Stimulated activated CD8-positive, alpha-beta memory T cell treated with anti-CD3 and anti-CD28 coated beads, Interleukin-12 subunit alpha, Interleukin-12 subunit beta, amount 100 ng/mL, for 24 hours (primary cell): ENCODE measurements around the gene TGM2.

ENCODE experiments used
- DNase-seq: peaks from one replicate; pipeline ENCODE4 v3.0.0-alpha.2; 2020; ENCODE audit errors: extremely low read depth

The TGM2 gene

GRCh38 chr20:38165089-38165965 is at the start of gene TGM2:
TSS of gene TGM2 (minus strand) at chr20:38165270. CDS start at chr20:38165198, 72 bp downstream.
- DNase-seq = peak; percentile 24

- DNase-seq = no peak
These were observed 49.5 kb upstream of the TGM2 start for GRCh38 chr20:38214256-38215193.

GRCh38 chr20:38213607-38213940 is 48.5 kb upstream of the TGM2 start:
- DNase-seq = no peak

GRCh38 chr20:38212806-38213606 is 47.9 kb upstream of the TGM2 start:
- no peak for DNase-seq

GRCh38 chr20:38211200-38212097 is 46.4 kb upstream of the TGM2 start:
- DNase-seq = no peak

- DNase-seq = no peak
These were observed 45.7 kb upstream of the TGM2 start for GRCh38 chr20:38210741-38211140.

GRCh38 chr20:38209736-38210405 is 44.8 kb upstream of the TGM2 start:
- DNase-seq = no peak

GRCh38 chr20:38209054-38209675 is 44.1 kb upstream of the TGM2 start:
- DNase-seq = no peak

GRCh38 chr20:38208523-38208922 is 43.5 kb upstream of the TGM2 start:
- DNase-seq = no peak

GRCh38 chr20:38208088-38208487 is 43.0 kb upstream of the TGM2 start:
- DNase-seq = no peak

GRCh38 chr20:38207621-38208020 is 42.6 kb upstream of the TGM2 start:
- DNase-seq = no peak

GRCh38 chr20:38205001-38205400 is 39.9 kb upstream of the TGM2 start:
- no peak for DNase-seq

- no peak for DNase-seq
These were observed 38.9 kb upstream of the TGM2 start for GRCh38 chr20:38203981-38204357.

- no peak for DNase-seq
These were observed 38.4 kb upstream of the TGM2 start for GRCh38 chr20:38203337-38203980.

- DNase-seq = no peak
These were observed 37.9 kb upstream of the TGM2 start for GRCh38 chr20:38202982-38203293.

GRCh38 chr20:38202153-38202981 is 37.3 kb upstream of the TGM2 start:
- no peak for DNase-seq

GRCh38 chr20:38201356-38201755 is 36.3 kb upstream of the TGM2 start:
- DNase-seq = no peak

- DNase-seq = no peak
These were observed 35.6 kb upstream of the TGM2 start for GRCh38 chr20:38200646-38201045.
